ENCODE results near the gene TNFAIP8L3. TPM values are rescaled to one million over a fixed set of nuclear protein-coding genes. Genes with fewer than 3 reads are reported as not detected.

TNFAIP8L3 gene
- polyA plus RNA-seq, 2 of the 4 experiments (the other 2 are of a cell fraction), result 0.26 to 1.8 TPM

GRCh38 chr15:51080286-51080685 lies 14.4 kb downstream of the TNFAIP8L3 start:
- no peak for ATAC-seq
- Histone ChIP-seq H3K27ac (0 out of 6 replicates have a peak overlapping the region, but pooled peaks of 1 of the 2 experiments have one; percentile 1), H3K4me3 (no peak overlapping the region), H3K4me1 (peaks cover 11% of the 10 kb centered on the region; the same call in 2 of the 3 replicates), H3K4me2 (no peak overlapping the region), H3K9me3 (no peaks in the 10 kb centered on the region)
- ChIA-PET POLR2A (no interaction called here), CTCF (interaction anchor here (0.6 to 2.7 kb wide), 5 partner anchors 11 to 83 kb away, joined by 3 to 13 read pairs (median 4); no protein-coding TSS in a partner anchor)
- DNase-seq (ENCODE audit: low read depth in 1 of 2, low spot score in 1 of 2), result no peak
- peak; percentile 32 for FAIRE-seq
- TF ChIP-seq KDM5A (IDR thresholded peaks at IDR 0.05), result no peak
- TF ChIP-seq HOXA7 (CRISPR knock-in tag; IDR thresholded peaks at IDR 0.05), result no peak
- TF ChIP-seq POLR2A (IDR thresholded peaks at IDR 0.05; ENCODE audit: low read length), result no peak
- 61% methylated on average over 5 of the region's 5 CpGs for WGBS (ENCODE audit: missing lambda C conversion rate)

GRCh38 chr15:51079226-51079625 lies 15.5 kb downstream of the TNFAIP8L3 start:
- ATAC-seq, result no peak; a peak in 1 of 6 replicates
- no peak overlapping the region for H3K27ac ChIP-seq
- ChIA-PET CTCF (interaction anchor here (2.4 kb wide), 1 partner anchor 12 kb away, joined by 9 read pairs; no protein-coding TSS in a partner anchor), POLR2A (interaction anchor here (0.7 kb wide), 1 partner anchor 18 kb away, joined by 4 read pairs; no protein-coding TSS in a partner anchor)
- peak; percentile 23 for FAIRE-seq
- H3K4me3 ChIP-seq, result no peak overlapping the region
- H3K9me3 ChIP-seq, result no peaks in the 10 kb centered on the region
- DNase-seq (ENCODE audit: low read depth in 1 of 2, low spot score in 1 of 2), result no peak
- TF ChIP-seq SMC3 (IDR thresholded peaks at IDR 0.05) (no peak), HOXB5 (CRISPR knock-in tag; IDR thresholded peaks at IDR 0.05) (no peak), FOSL2 (IDR thresholded peaks at IDR 0.05) (no peak), FOSL2 (CRISPR knock-in tag; IDR thresholded peaks at IDR 0.05) (no peak), ZNF302 (CRISPR knock-in tag; IDR thresholded peaks at IDR 0.05) (no peak), TP53 (CRISPR knock-in tag; IDR thresholded peaks at IDR 0.05) (no peak), HMGXB4 (CRISPR knock-in tag; IDR thresholded peaks at IDR 0.05; ENCODE audit: borderline replicate concordance) (no peak), ESRRA (IDR thresholded peaks at IDR 0.05; ENCODE audit: borderline replicate concordance, low read length) (no peak), BHLHE40 (IDR thresholded peaks at IDR 0.05; ENCODE audit: low read depth, low read length) (no peak), CBX8 (IDR thresholded peaks at IDR 0.05) (no peak), ATOH8 (CRISPR knock-in tag; IDR thresholded peaks at IDR 0.05; ENCODE audit: low read depth) (no peak), FOSB (CRISPR knock-in tag; IDR thresholded peaks at IDR 0.05) (no peak), EP300 (IDR thresholded peaks at IDR 0.05) (no peak), PBX3 (IDR thresholded peaks at IDR 0.05) (no peak), JUN (IDR thresholded peaks at IDR 0.05) (no peak), ZSCAN20 (CRISPR knock-in tag; IDR thresholded peaks at IDR 0.05) (no peak), KDM5A (IDR thresholded peaks at IDR 0.05) (no peak), NFE2L2 (conservative IDR thresholded peaks at IDR 0.05; ENCODE audit: low read length) (no peak), CHD4 (IDR thresholded peaks at IDR 0.05; ENCODE audit: borderline replicate concordance) (no peak), BCL3 (IDR thresholded peaks at IDR 0.05) (no peak)
- H3K4me1 ChIP-seq, result peaks cover 5% of the 10 kb centered on the region; the same call in 2 of the 3 replicates
- no peak overlapping the region for H3K4me2 ChIP-seq
